ENCODE results near the gene ANKRD13C.

ANKRD13C gene

GRCh38 chr1:70290218-70290617, 64.3 kb downstream of the ANKRD13C start:
- Histone ChIP-seq H3K4me3 (replicated peaks; ENCODE audit: insufficient read depth, low read length) (no peak overlapping the region), H3K27me3 (ENCODE audit: insufficient read depth, poor library complexity, severe bottlenecking) (no peaks in the 10 kb centered on the region), H3K27ac (replicated peaks) (no peak overlapping the region)
- DNase-seq (ENCODE audit: low read depth in 1 of 2, low spot score in 1 of 2), result no peak
- TF ChIP-seq SPI1 (IDR thresholded peaks at IDR 0.05; ENCODE audit: borderline replicate concordance, low read depth) (no peak), POLR2AphosphoS5 (IDR thresholded peaks at IDR 0.05; ENCODE audit: low read depth) (no peak), GABPA (IDR thresholded peaks at IDR 0.05; ENCODE audit: low read depth) (no peak), REST (IDR thresholded peaks at IDR 0.05; ENCODE audit: insufficient replicate concordance, low read depth) (no peak), CTCF (IDR thresholded peaks at IDR 0.05; ENCODE audit: insufficient read depth, low read length) (no peak)

GRCh38 chr1:70288166-70288565, 66.4 kb downstream of the ANKRD13C start:
- H3K4me3 ChIP-seq (replicated peaks; ENCODE audit: insufficient read depth, low read length), result no peak overlapping the region
- H3K27ac ChIP-seq (replicated peaks), result no peak overlapping the region
- TF ChIP-seq POLR2AphosphoS5 (IDR thresholded peaks at IDR 0.05; ENCODE audit: low read depth), result no peak
- no peaks in the 10 kb centered on the region for H3K27me3 ChIP-seq (ENCODE audit: insufficient read depth, poor library complexity, severe bottlenecking)
- DNase-seq (ENCODE audit: low read depth in 1 of 2, low spot score in 1 of 2), result no peak

GRCh38 chr1:70286453-70286852, 68.1 kb downstream of the ANKRD13C start:
- no peak overlapping the region for H3K27ac ChIP-seq (replicated peaks)
- TF ChIP-seq REST (IDR thresholded peaks at IDR 0.05; ENCODE audit: insufficient replicate concordance, low read depth), result no peak
- TF ChIP-seq POLR2AphosphoS5 (IDR thresholded peaks at IDR 0.05; ENCODE audit: low read depth), result no peak
- TF ChIP-seq SPI1 (IDR thresholded peaks at IDR 0.05; ENCODE audit: borderline replicate concordance, low read depth), result no peak
- TF ChIP-seq CTCF (IDR thresholded peaks at IDR 0.05; ENCODE audit: insufficient read depth, low read length), result no peak
- no peak for TF ChIP-seq GABPA (IDR thresholded peaks at IDR 0.05; ENCODE audit: low read depth)
- H3K4me3 ChIP-seq (replicated peaks; ENCODE audit: insufficient read depth, low read length), result no peak overlapping the region
- H3K27me3 ChIP-seq (ENCODE audit: insufficient read depth, poor library complexity, severe bottlenecking), result no peaks in the 10 kb centered on the region
- no peak for DNase-seq (ENCODE audit: low read depth in 1 of 2, low spot score in 1 of 2)

GRCh38 chr1:70284366-70284765, 70.2 kb downstream of the ANKRD13C start:
- TF ChIP-seq POLR2AphosphoS5 (IDR thresholded peaks at IDR 0.05; ENCODE audit: low read depth), result no peak
- TF ChIP-seq CTCF (IDR thresholded peaks at IDR 0.05; ENCODE audit: insufficient read depth, low read length), result no peak
- no peak for TF ChIP-seq SPI1 (IDR thresholded peaks at IDR 0.05; ENCODE audit: borderline replicate concordance, low read depth)
- no peak for TF ChIP-seq GABPA (IDR thresholded peaks at IDR 0.05; ENCODE audit: low read depth)
- no peak for TF ChIP-seq REST (IDR thresholded peaks at IDR 0.05; ENCODE audit: insufficient replicate concordance, low read depth)

More at GRCh38 chr1:70284366-70284765, 70.2 kb downstream of the ANKRD13C start:
- DNase-seq (ENCODE audit: low read depth in 1 of 2, low spot score in 1 of 2), result no peak
- Histone ChIP-seq H3K27me3 (ENCODE audit: insufficient read depth, poor library complexity, severe bottlenecking) (no peaks in the 10 kb centered on the region), H3K27ac (replicated peaks) (no peak overlapping the region), H3K4me3 (replicated peaks; ENCODE audit: insufficient read depth, low read length) (no peak overlapping the region)
